GM19468 (cell line): ENCODE data around the gene OOSP1.
"Not testable (repeated sequence)": the region's sequence is repeated elsewhere in the genome, so short reads cannot be mapped to it uniquely, and the experiment has no call there.

Source experiments
- ATAC-seq: cut with Tn5 transposase; IDR thresholded peaks from one replicate; pipeline ENCODE4 v1.9.1; 2021; ENCODE audit warnings: mild to moderate bottlenecking, moderate library complexity, moderate number of reproducible peaks; ENCODE audit not compliant: unreplicated experiment; ENCODE audit errors: extremely low read depth

The OOSP1 gene

DNA sequence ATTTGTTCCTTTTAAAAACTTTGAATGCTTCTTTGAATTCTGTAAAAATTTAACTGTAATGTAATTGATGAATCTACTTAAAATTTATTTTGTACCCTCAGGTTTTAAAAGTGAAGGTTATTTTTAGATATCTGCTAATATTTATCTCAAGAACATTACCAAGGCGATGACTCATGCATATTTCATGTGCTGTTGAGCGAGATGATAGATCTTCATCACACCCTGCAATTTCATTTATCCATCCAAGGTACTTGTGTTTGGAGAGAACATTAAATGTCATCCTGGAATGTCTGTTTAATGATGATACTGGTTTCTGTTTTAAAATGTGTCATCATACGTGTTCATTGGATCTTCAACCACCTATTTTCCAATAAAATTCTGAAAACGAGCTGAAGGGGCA is 18.9 kb downstream of the OOSP1 start:
- no peak for ATAC-seq

DNA sequence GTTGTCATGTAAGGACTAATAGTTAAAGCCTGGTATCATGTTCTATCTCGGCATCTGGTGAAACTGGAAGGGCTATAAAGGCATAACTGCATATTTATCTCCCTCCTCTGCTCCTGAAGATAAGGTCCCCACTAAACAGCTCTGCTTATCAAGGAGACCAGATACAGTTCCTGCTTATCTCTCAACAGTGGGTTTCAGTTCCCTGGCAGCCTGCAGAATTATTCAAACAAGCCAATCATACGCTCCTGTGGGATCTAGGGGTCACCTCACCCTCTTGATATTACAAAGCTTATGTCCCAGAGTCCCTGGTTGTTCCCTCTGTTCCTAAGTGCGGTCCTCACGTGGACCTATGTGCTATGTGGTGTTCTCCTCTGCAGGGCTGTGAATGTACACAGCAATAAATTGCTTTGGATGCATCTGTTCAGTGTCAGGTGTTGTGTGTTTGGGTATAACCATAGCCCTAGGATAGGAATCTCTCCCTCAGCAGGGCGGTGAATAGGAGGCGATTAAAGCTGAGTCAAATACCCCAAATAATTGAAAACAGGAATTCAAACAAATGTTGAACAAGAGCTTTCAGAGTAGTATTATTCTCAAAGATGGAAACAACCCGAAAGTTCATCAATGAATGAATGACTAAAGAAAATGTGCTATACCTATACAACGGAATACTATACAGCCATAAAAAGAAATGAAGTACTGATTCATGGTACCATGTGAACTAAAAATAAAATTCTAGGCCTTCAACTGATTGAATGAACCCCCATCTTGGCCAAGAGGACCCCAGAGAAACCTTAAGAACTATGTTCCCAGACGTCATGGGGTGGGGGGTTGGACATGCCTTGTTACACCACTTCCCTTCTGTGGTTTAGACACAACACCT is 22.5 kb downstream of the OOSP1 start:
- ATAC-seq, result no peak

DNA sequence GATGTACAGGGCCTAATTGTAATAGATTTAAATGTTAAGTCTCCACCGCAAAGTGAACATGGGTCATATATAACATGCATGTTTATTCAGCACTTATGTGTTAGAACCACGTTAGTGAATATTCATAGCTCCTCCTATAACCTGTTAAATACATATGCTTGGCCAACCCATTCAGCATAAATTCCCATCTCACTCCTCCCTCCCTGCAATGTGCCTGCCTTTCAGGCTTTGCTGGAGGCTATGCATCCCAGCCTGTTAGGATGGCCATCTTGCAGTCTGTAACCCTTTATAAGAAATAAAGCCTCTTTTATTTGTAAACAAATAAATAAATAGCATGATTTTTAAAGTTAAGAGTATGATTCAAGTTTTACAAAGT is 23.9 kb downstream of the OOSP1 start:
- ATAC-seq, result no peak

DNA sequence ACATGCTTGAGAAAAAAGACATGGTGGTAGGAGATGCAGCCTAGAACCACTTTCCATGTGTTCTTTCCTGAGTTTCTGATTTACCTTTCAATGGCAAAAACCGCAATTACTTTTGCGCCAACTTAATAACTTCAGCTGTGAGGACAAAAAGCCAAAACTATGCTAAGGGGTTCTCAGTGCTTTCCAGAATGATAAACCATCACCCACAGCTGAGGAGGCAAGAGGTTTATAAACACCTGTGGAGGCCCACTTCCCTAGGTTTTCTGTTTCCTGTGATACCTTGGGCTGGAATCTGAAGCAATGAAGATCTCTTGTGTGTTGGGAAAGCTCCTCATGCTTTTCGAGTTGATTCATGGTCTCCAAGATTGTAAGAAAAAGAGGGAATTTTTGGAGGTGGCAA is 25.5 kb downstream of the OOSP1 start, which contains the start of gene OOSP4A:
Gene OOSP4A (plus strand): TSS at position 301 of the 400 bp plus-strand sequence. CDS start 0 bp downstream, at position 301.
- no peak for ATAC-seq

- no peak for ATAC-seq
These were observed 27.2 kb downstream of the OOSP1 start for GRCh38 chr11:59965424-59965823.

GRCh38 chr11:59966201-59966600 is 28.0 kb downstream of the OOSP1 start:
- ATAC-seq, result no peak

- ATAC-seq, result no peak
These were observed 29.6 kb downstream of the OOSP1 start for GRCh38 chr11:59967677-59968394.

DNA sequence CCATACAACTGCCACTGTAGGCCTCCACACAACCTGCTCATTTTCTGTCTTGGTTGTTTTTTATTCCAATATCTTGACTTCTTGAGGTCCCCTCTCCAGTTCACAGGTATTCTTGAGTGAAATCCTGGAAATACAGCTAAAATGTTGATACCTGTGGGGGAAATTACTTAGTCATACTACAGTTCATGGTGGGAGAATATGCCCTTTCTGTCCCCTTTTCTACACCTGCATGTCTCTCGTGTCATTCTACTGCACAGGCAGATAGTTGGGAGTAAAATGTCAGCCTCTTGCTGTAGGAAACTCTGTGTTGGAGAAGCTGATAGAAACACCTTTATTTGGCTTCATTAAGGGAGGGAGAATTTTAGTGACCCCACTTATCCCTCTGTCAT is 30.2 kb downstream of the OOSP1 start:
- no peak for ATAC-seq

- no peak for ATAC-seq
These were observed 34.9 kb downstream of the OOSP1 start for GRCh38 chr11:59973097-59973496.

DNA sequence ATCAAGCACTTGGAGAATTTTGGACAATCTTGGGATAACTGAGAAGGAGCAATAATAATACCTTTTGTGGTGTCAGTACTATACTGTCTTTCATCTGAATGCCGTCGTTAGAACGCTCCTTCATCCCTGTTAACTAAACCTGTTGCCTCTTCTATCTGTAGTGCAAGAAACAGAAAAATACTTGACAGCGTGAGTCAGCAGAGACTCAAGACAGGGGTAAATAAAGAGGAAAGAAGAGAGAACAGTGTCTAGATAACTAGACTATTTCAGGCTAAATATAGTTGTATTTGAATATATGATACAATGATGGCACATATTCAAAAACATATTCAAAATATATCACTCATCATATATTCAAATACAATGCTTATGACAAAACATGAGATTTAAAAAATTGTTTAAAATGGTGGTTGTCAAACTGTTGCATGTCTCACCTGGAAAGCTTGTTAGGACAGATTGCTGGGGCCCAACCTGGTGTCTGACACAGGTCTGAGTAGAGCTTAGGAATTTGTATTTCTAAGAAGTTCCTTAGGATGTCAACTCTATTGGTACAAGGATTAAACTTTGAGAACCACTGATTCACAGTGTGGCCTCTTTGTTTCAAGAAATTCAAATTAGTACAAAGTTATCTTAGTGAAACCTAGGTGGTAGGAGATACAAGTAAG is 43.0 kb downstream of the OOSP1 start:
- no peak for ATAC-seq

DNA sequence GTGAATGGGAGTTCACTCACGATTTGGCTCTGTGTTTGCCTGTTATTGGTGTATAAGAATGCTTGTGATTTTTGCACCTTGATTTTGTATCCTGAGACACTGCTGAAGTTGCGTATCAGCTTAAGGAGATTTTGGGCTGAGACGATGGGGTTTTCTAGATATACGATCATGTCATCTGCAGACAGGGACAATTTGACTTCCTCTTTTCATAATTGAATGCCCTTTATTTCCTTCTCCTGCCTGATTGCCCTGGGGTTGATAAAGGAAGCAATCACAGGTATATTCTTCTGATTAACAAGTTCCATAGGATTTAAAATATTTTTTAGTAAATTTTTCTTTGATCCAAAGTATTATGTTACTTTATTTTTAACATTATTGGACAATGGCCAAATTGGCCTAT is 43.8 kb downstream of the OOSP1 start:
- ATAC-seq, result not testable (repeated sequence)

DNA sequence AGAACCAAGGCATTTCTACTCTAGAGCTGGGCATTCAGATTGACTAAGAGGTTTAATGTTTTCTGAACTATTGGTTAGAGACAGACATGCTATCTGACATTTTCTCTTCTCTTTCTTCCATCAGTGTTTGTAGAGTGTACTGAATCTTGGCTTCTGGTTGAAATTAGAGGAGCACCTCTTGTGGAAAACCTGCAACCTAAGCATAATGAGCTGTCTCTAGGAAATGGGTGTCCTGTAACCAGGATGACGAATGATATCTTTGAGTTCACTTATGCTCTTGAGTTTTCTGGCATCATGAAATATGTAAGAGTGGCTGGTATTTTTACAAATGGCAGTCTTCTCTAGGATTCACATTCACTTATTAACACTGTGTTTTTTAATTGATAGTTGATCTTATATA is 45.0 kb downstream of the OOSP1 start:
- no peak for ATAC-seq

DNA sequence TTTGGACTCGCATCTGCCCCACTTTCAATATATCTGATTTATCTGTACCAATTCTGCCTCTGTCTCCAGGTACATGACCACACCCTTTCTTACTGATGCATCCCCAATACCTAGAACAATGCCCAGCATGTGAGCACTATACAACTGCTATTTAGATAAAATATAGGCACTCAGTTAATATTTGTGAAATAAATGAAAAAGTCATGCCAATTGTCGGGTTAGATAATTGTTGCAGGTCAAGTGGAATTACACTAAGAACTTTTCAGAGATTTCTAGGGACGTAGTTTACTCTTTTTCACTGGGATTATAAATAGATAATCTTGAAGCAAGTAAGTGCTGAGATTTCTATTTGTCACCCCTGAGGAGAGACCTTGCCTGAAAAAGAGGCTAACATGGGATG is 46.1 kb downstream of the OOSP1 start:
- no peak for ATAC-seq

DNA sequence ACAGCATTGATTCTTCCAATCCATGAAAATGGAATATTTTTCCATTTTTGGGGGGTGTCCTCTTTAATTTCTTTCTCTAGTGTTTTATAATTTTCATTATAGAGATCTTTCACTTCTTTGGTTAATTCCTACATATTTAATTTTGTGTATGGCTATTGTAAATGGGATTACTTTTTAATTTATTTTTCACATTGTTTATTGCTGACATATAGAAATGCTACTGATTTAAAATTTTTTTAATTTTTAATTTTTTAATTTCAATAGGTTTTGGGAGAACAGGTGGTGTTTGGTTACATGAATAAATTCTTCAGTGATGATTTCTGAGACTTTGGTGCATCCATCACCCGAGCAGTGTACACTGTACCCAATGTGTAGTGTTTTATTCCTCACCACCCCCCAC is 52.2 kb downstream of the OOSP1 start:
- ATAC-seq, result no peak

GRCh38 chr11:59992425-59992824 is 54.2 kb downstream of the OOSP1 start:
- ATAC-seq, result no peak

- no peak for ATAC-seq
These were observed 59.6 kb downstream of the OOSP1 start for GRCh38 chr11:59997800-59998199.

GRCh38 chr11:59999691-60000090 is 61.5 kb downstream of the OOSP1 start:
- no peak for ATAC-seq

- no peak for ATAC-seq
These were observed 65.5 kb downstream of the OOSP1 start for GRCh38 chr11:60003729-60004128.

DNA sequence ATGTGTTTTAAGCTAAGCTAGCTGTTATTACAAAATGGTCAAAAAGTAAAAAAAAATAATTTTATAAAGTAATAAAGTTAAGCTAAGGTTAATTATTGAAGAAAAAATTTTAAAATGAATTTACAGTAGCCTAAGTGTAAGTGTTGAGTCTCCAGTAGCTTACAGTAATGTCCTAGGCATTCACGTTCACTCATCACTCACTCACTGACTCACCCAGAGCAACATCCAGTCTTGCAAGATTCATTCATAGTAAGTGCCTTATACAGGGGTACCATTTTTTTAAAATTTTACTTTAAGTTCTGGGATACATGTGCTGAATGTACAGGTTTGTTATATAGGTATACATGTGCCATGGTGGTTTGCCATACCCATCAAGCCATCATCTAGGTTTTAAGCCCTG is 67.1 kb downstream of the OOSP1 start:
- ATAC-seq, result no peak
